Neutrophil (primary cell): ENCODE data around the gene ADD3.

Source experiments
- H3K27ac ChIP-seq: fragments of 200-600 bp; sonication (generic); 2 replicates; pipeline ENCODE4 v1.5.1; 2016; ENCODE audit warnings: mild to moderate bottlenecking, moderate library complexity
- H3K27me3 ChIP-seq: fragments of 200-600 bp; sonication (generic); 2 replicates; pipeline ENCODE4 v1.6.0; 2016; ENCODE audit warnings: mild to moderate bottlenecking
- H3K36me3 ChIP-seq: fragments of 200-600 bp; sonication (generic); 2 replicates; pipeline ENCODE4 v1.5.1; 2017
- H3K4me1 ChIP-seq, 2 experiments: fragments of 200-600 bp in 1 of 2; sonication (generic) in 1 of 2; 1 replicate in 1 of 2; 2 replicates in 1 of 2; pipeline versions ENCODE4 v1.5.1 to v1.6.1; 2013 to 2016; ENCODE audit warnings: low read depth in 1 of 2, low read length in 1 of 2, mild to moderate bottlenecking in 1 of 2, moderate library complexity in 1 of 2; ENCODE audit not compliant: control insufficient read depth in 1 of 2, insufficient read depth in 1 of 2
- H3K4me3 ChIP-seq, 2 experiments: fragments of 200-600 bp in 1 of 2; sonication (generic) in 1 of 2; 1 replicate in 1 of 2; 2 replicates in 1 of 2; pipeline ENCODE4 v1.5.1; 2013 to 2016; ENCODE audit warnings: low read depth in 1 of 2, low read length in 1 of 2, mild to moderate bottlenecking in 1 of 2, moderate library complexity in 1 of 2
- H3K9me3 ChIP-seq: fragments of 200-600 bp; sonication (generic); 2 replicates; pipeline ENCODE4 v1.5.1; 2016
- TF ChIP-seq, protein P1 (sequence below): fragments of 200-600 bp; sonication (generic); IDR thresholded peaks from 2 replicates; pipeline ENCODE4 v1.5.1; 2016; ENCODE audit warnings: antibody characterized with exemption

Gene ADD3

DNA sequence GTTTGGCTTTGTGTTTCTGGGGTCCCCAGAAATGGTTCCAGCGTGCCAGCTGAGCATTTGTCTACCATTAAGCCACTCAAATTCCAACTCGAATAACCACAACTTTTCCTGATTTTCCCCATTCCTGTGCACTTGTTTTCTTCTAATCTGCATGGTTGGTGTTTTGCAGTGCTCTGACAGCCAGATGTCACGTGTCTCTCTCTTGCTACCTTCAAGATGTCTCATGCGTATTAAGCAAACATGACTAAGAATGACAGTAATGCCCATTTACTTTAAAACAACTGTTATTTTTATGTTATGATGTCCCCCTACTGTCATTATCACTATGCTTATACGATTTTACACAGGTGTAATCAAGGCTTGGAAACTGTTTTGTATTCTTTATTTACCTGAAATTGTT lies 164.4 kb downstream of the ADD3 start:
- Histone ChIP-seq H3K4me1 (peaks cover 15 to 22% of the 10 kb centered on the region in 2 experiments), H3K4me3 (no peak overlapping the region), H3K36me3 (no peaks in the 10 kb centered on the region), H3K27me3 (peaks cover 46% of the 10 kb centered on the region), H3K9me3 (no peaks in the 10 kb centered on the region), H3K27ac (no peak overlapping the region)
- TF ChIP-seq, protein P1, sequence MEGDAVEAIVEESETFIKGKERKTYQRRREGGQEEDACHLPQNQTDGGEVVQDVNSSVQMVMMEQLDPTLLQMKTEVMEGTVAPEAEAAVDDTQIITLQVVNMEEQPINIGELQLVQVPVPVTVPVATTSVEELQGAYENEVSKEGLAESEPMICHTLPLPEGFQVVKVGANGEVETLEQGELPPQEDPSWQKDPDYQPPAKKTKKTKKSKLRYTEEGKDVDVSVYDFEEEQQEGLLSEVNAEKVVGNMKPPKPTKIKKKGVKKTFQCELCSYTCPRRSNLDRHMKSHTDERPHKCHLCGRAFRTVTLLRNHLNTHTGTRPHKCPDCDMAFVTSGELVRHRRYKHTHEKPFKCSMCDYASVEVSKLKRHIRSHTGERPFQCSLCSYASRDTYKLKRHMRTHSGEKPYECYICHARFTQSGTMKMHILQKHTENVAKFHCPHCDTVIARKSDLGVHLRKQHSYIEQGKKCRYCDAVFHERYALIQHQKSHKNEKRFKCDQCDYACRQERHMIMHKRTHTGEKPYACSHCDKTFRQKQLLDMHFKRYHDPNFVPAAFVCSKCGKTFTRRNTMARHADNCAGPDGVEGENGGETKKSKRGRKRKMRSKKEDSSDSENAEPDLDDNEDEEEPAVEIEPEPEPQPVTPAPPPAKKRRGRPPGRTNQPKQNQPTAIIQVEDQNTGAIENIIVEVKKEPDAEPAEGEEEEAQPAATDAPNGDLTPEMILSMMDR: no peak

DNA sequence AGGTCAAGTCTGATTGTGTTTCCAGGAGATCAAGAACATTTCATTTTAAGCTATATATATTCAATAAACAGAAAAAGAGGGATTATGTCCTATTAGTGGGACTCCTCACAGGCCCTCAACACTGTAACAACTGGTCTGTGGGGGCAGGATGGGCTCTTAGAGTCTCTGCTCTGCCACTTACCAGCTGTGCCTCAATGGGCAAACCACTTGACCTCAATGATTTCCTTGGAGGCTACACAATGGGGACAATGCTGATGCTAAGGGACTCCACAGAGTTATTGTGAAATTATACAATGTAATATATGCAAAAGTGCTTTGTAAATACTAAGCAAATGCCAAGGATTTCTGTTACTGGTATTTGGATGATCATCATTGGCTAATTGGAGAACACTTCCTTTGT lies 166.4 kb downstream of the ADD3 start:
- H3K27ac ChIP-seq: no peak overlapping the region
- TF ChIP-seq, protein P1: no peak
- peaks cover 25% of the 10 kb centered on the region for H3K27me3 ChIP-seq
- peaks cover 15 to 18% of the 10 kb centered on the region in 2 experiments for H3K4me1 ChIP-seq
- no peaks in the 10 kb centered on the region for H3K9me3 ChIP-seq
- no peaks in the 10 kb centered on the region for H3K36me3 ChIP-seq
- H3K4me3 ChIP-seq: no peak overlapping the region

DNA sequence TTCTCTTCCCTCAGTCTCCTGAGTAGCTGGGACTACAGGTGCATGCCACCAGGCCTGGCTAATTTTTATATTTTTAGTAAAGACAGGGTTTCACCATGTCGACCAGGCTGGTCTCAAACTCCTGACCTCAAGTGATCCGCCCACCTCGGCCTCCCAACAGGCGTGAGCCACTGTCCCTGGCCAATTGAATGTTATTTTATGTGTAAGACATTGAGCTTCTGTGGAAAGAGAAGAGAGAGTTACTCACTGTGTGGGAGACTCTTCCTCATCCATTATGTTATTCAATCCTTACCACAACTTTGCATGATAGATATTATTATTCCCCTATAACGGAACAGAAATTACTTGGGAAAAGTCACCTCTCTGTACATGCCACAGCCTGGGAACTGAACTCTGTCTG lies 167.0 kb downstream of the ADD3 start:
- Histone ChIP-seq H3K36me3 (no peaks in the 10 kb centered on the region), H3K4me1 (peaks cover 15 to 17% of the 10 kb centered on the region in 2 experiments), H3K4me3 (no peak overlapping the region), H3K27me3 (peaks cover 19% of the 10 kb centered on the region), H3K9me3 (no peaks in the 10 kb centered on the region), H3K27ac (no peak overlapping the region)
- TF ChIP-seq, protein P1: no peak

DNA sequence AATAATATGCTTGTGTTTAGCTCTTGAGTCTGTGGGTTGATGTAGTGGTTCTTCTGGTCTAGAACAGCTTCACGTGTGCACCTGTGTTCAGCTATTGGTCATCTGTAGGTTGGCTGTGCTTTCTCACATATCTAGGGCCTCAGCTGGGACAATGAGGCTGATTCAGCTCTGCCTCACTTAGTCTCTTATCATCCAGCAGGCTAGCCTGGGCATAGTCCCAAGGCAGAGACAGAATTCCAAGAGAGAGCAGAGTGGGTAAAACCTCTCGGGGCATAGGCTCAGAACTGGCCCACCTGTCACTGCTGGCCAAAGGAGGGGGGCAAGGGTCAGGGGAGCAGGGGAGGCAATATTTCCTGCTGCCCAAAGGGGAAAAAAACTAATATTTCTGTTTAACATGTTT lies 167.6 kb downstream of the ADD3 start:
- TF ChIP-seq, protein P1: no peak
- no peak overlapping the region for H3K27ac ChIP-seq
- H3K36me3 ChIP-seq: no peaks in the 10 kb centered on the region
- H3K9me3 ChIP-seq: no peaks in the 10 kb centered on the region
- H3K27me3 ChIP-seq: peaks cover 13% of the 10 kb centered on the region
- no peak overlapping the region for H3K4me3 ChIP-seq
- H3K4me1 ChIP-seq: peaks cover 11 to 14% of the 10 kb centered on the region in 2 experiments

DNA sequence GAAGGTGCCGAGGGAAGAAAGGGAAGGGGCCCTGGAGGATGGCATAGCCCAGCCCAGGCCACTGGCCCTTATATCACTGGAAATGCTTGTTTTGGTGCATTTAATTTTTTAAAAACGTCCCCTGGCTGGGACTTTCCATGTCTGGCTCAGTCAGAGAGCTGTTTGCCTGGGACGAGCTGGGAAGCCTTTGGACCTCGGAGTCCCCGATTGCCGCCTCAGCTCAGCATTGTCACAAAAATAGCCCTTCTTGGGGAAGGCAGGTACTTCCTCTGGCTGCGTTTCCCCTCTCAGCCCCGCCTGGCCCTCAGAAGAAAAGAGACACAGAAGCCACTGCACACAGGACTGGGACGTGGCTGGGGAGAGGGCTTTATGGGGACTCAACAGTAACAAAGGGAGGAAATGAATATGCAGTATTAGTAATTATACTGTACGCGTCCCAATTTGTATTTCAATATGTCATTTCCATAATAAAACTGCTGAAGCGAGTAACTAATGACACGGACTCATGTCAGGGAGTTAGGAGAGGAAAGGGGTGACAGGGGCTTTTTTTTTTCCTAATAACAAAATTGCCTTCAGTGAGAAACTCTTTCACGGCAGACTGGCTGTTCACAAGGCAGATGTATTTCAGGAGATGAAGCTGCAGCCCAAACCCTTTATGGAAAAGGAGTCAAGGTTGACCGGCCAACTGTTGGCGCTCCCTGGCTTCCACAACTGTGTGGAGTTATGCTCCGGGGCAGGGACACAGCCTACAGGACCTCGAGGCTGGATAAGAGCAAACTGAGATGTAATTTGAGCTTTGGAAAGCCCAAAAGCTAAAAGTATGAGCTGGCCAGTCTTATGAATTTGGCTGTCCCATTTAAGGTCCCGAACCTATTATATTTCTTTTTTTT lies 168.6 kb downstream of the ADD3 start:
- Histone ChIP-seq H3K36me3 (no peaks in the 10 kb centered on the region), H3K27ac (no peak overlapping the region), H3K4me3 (no peak overlapping the region), H3K27me3 (peaks cover 9% of the 10 kb centered on the region), H3K4me1 (peaks cover 7 to 11% of the 10 kb centered on the region in 2 experiments), H3K9me3 (no peaks in the 10 kb centered on the region)
- TF ChIP-seq, protein P1: no peak
